ENCODE measurements around the gene FSTL3.
"Not testable (repeated sequence)": the region's sequence is repeated elsewhere in the genome, so short reads cannot be mapped to it uniquely, and the experiment has no call there.

The FSTL3 gene

DNA sequence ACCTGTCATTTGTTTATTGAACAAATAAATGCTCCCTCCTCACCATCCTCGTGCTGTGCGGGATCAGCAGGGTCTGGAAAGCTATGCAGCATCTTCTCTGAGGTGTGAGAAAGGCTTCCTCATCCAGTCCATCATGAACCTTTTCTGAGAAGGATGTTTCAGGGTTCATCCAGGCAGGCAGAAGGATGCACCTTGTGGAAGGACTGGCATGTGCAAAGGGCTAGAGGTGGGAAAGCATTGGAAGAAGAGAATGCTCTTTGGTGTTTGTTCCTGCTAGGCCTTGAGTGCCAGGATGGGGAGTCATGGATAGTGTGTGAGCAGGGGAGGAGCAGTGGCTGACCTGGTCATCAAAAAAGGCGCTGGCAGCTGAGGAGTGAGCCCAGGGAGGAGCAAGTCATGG lies 39.2 kb downstream of the FSTL3 start:
- DNase-seq = no peak

DNA sequence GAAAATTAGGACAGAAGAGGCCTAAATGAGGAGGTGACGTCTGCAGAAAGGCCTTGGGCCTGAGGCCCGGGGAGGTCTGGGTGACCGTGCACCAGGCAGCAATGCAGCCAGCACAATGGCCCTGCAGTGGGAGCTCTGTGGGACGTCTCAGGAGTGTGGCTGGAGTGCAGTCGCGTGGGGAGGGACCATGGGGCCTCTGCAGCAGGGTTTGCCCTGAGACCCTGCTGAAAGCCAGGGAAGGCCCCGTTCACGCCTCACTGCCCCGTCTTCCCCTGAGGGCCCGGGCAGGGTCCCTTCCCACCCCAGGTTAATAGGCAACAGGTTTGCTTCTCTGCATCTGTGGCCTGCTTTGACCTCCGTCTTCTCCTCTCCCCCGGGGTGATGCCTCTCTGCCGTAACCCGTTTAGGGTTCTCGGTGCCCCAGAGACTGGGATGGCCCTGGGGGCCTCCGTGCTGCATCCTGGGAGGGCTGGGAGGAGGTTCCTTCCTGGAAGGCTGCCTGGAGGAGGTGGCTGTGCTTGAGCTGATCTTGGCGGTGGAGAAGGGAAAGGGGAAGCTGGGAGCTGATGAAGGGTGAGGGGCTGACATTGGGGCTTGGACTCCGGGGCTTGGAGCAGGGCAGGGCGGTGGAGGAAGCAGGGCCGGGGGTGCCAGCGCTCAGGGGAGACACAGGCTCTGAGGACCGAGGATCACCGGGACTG lies 42.2 kb downstream of the FSTL3 start:
- no peak for DNase-seq

DNA sequence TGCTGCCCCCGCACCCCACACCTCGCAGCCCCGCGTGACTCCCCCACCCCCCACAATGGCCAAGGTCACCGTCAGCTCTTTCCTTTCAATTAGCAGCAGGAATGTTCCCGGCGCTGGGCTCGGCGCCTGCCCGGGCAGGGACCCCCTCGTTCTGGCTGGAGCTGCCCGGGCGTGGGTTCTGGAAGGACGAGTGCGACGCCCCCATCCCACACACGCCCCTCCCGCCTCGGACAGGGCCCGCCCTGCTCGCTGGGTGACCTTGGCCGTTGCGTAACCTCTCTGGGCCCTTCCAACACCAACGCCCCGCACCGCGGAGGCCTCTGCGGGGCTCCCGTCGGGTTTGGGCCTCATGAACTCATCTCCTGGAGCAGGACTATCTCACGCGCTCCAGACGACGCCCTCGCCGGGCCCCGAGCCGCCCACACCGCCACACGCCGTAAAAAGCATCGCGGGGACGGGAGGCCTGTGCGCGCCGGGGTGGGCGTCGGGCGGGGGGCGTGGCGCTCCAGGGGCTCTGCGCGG lies 42.9 kb downstream of the FSTL3 start:
- DNase-seq = no peak

DNA sequence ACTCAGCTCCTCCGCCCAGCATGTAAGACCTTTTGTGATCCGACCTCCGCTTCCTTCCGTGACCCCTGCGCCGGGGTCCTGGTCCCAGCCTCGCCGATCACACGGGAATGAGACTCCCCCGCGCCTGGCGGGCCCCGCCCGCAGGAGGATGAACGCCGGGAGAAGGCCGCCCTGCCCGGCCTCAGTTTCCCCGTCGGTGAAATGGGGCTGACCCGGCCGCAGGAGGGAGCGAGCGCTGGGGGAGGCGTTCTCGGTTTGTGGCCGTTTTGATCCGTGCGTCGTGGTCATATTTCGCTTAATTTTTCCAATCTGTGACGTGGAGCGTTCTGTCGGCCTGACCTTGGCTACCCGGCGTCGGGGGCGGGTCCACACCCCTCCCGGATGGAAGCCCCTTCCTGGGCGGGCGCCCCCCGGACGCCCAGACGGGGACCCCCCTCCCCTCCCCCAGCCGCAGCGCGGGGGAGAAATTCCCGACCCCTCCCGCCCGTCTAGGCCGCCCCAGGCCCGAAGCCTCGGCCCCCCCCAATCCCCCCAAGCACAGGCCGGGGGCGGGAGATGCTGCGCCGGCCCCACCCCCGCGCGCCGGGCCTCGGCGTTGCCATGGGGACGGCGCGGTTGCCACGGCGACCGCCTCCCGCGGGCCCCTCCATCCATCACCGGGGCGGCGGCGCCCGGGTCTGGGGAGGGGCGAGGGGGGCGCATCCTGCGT lies 43.6 kb downstream of the FSTL3 start:
- DNase-seq = no peak

DNA sequence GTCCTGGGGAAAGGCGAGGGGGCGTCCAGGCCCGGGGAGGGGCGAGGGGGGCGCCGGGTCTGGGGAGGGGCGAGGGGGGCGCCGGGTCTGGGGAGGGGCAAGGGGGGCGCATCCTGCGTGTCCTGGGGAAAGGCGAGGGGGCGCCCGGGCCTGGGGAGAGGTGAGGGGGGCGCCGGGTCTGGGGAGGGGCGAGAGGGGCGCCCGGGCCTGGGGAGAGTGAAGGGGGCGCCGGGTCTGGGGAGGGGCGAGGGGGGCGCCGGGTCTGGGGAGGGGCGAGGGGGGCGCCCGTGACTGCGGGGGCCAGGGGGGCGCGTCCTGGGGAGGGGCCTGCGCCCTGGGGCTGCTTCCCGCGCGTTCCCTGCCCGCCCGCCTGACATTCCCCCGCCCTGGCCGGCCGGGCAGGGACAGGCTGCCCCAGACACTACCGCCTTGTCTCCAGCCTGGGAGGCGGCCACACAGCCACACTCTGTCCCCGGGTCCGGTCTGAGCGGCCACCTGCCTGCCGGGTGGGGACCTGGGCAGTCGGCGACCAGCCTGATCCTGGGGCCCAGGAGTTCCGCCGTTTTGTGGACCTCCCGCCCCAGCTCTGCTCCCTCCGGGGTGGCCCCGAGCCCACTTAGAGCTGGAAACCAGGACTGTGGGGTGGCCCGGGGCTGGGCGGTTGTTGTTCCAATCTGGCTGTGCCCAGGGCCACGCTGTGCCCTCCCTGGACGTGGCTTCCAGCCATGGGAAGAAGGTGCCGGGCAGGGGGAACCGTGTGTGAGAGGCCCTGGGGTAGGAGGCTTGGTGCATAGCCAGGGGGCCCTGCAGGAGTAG lies 44.4 kb downstream of the FSTL3 start:
- DNase-seq = no peak

DNA sequence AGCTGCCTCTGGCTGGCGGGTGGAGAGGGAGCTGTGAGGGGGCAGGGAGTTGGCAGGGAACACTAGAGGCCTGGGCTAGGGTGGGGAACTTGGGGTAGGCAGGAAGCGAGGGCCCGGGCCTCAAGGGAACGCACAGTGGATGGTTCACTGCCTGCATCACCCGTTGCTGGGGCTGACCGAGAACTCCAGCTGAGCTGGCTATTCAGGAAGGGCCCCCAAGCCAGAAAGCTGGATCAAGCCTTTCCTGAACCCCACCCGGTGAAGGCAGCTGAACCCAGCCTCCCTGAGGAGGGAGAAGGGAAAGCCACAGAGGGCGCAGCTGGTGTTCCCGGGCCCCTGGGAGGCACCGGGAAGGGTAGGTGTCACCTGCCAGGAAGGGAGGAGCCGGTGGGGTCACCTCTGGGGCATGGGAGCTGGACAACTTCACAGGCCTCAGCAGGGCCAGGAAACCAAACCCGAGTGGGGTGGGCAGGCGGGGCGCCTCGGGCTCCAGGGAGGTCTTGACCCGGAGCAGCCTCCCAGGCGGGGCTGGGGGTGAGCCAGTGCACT lies 46.4 kb downstream of the FSTL3 start:
- DNase-seq = no peak

DNA sequence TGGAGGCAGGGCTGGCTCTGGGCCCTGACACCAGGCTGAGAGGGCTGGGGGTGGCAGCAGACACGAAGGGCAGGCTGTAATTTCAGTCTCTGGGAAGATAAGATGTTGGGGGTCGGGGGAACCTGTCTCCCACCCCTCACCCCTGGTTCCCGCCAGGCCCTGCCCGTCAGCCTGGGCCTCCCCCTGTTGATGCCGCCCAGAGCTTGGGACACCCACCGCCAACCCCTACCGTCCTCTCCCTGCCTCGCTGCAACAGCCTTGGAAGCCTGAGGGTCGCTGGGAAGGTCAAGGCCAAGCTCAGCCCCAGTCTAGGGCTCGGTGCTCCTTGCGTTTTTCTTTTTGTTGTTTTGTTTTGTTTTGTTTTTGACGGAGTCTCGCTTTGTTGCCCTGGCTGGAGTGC lies 47.1 kb downstream of the FSTL3 start:
- no peak for DNase-seq

DNA sequence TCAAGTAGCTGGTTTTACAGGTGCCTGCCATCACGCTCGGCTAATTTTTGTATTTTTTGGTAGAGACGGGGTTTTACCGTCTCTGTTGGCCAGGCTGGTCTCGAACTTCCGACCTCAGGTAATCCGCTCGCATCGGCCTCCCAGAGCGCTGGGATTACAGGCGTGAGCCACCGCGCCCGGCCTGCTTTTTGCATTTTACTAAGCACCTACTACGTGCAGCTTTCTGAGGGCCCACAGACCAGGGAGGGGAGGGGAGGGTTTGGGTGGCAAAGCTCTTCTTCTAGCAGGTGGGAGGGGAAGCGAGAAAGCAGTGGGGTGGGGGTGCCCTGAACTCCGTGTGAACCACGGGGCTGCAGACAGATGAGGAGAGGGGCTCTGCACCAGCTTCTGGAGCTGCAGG lies 47.5 kb downstream of the FSTL3 start:
- no peak for DNase-seq

DNA sequence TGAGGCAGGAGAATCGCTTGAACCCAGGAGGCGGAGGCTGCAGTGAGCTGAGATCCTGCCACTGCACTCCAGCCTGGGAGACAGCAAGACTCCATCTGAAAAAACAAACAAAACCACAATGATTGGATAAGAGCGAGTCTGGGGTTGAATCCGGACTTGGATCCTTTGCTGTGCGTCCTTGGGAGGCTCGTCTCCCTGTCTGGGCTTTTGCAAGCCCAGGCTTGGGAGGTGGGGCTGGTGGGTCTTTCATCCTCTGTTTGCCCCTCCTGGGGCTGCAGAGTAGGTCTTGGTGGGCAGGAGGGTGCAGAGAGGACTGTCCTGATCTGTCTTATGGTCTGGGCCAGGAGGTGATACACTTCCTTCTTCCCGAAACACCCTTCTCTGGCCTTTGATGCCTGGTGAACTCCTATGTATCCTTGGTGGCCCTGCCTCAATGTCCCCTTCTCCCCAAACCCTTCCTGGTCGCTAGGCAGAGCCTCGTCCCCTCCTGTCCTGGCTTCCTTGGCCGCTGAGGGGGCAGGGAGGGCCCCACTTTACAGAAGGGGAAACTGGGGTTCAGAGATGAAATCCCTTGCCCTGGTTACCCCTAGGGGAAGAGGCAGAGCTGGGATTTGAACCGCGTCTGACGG lies 49.4 kb downstream of the FSTL3 start:
- no peak for DNase-seq

DNA sequence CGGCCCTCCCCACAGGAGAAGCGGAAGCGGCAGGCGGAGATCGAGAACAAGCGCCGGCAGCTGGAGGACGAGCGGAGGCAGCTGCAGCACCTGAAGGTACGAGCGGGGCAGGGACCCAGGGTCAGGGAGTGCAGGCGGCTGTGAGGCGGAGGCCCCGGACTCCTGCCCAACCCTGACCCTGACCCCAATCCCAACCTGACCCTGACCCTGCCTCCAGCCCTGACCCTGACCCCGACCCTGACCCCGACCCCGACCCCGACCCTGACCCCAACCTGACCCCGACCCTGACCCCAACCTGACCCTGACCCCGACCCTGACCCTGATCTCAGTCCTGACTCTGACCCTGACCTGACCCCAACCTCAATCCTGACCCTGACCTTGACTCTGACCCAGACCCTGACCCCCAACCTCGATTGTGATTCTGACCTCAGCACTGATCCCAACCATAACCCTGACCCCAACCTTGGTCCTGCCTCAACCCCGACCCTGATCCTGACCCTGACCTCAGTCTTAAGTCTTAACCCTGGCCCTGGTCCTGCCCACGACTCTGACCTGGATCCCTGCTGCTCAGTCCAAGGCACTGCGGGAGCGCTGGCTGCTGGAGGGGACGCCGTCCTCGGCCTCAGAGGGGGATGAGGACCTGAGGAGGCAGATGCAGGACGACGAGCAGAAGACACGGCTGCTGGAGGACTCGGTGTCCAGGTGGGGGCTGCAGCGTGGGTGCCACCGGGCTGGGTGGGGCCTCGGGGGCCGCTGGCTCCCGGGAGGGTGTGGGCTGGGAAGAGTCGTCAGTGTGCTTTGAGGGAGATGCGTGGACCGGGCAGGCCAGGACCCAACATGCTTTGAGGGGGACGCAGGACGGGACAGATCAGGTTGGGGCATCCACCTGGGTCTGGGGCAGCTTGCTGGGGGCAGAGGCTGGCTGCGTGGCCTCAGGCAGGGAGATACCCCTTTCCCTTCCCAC lies 51.1 kb downstream of the FSTL3 start:
- no peak for DNase-seq

DNA sequence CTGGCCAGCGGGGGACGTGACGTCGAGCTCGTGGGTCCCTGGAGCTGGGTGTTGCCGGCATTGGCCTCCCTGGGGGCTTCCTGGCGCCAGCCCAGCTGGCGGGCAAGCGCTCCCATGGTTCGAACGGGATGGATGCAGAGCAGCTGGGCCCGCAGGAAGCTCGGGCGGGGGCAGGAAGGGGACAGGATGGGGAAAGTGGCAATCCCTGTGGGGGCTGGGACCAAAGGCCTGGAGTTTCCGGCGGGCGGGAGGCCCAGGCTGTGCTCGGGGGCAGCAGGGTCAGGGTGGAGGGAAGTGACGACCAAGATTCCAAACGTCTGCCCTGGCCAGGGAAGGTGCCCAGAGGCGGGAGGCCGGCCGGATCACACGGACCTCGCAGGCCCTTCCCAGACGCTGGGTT lies 51.8 kb downstream of the FSTL3 start:
- no peak for DNase-seq

DNA sequence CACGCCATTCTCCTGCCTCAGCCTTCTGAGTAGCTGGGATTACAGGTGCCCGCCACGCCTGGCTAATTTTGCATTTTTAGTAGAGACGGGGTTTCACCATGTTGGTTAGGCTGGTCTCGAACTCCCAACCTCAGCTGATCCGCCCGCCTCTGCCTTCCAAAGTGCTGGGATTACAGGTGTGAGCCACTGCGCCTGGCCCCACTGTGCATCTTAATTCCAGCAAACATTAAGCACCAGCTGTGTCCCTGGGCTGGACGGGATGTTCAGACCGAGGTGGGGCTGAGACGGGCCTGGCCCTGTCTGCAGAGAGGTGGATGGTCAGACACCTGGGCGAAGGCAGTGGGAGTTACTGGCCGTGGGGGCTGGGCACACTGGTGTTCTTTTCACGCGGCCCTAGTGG lies 53.4 kb downstream of the FSTL3 start:
- not testable (repeated sequence) for DNase-seq

DNA sequence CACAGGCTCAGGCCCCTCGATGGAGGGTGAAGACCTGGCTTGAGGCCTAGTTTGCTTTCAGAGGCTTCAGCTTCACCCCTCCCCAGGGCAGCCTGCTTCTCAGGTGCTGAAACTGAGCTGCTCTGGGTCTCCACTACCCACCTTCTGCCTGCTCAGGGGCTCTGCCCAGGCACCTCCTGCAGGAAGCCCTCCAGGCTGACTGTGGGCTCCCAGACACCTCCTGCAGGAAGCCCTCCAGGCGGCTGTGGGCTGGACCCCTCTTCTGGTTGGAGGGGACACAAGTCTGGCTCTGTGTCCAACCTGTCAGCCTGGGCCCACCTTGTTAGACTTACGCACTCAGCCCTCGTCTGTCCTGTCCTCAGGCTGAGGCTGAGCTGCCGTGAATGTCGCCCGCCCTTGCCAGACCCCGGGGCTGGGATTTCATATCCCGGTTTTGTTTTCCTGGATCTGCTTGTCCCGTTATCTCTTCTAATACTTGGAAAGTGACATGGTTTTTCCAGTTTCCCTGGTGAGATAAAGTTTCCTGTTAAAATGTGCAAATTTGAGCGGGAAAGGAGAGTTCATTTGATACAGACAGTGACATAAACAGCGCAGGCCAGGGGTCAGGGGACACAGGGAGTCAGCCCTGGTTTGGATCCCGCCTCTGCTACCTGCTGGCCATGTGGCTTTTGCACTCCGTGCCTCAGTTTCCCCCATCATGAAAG lies 53.9 kb downstream of the FSTL3 start:
- no peak for DNase-seq

DNA sequence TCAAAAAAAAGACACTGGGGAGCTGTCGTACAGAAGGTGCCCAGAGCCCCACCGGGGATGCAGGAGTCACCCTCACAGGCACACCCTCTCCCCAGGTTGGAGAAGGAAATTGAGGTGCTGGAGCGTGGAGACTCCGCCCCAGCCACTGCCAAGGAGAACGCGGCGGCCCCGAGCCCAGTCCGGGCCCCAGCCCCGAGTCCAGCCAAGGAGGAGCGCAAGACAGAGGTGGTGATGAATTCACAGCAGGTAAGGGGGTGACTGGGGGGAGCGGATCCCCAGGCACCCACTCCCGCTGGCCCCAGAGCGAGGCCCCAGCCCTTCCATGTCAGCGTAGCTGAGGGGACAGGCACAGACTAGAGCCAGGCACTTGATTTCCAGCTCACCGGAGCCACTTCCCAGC lies 54.8 kb downstream of the FSTL3 start:
- no peak for DNase-seq

DNA sequence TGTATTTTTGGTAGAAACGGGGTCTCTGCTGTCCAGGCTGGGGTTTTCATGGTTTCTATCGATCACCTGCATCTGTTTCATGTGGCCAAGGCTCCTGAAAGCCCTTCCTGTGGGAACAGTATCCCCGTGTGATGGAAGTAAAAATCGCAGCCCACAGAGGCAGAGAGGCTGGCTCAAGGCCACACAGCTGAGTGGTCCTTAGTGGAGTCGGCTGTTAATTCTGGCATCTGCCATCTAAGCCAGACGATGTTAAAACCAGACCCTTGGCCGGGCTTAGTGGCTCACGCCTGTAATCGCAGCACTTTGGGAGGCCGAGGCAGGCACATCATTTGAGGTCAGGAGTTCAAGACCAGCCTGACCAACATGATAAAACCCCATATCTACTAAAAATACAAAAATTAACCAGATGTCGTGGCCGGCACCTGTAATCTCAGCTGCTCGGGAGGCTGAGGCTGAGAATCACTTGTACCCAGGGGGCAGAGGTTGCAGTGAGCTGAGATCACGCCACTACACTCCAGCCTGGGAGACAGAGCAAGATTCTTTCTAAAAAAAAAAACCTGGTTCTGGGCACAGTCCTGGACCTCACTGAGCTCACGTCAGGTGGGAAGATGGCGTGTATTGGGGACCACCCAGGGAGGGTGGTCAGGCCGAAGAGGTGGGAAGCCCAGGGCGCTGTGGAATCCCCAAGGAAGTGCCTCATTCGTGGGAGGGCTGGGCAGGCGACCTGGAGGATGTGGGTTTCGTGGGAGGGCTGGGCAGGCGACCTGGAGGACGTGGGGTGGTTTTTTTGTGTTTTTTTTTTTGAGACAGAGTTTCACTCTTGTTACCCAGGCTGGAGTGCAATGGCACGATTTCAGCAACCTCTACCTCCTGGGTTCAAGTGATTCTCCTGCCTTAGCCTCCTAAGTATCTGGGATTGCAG lies 56.2 kb downstream of the FSTL3 start:
- no peak for DNase-seq

Data from NCI-H2171 (cell line).